ENCODE data around the gene ARL6IP1. TPM values are rescaled to one million over a fixed set of nuclear protein-coding genes. Genes with fewer than 3 reads are reported as not detected.

Gene ARL6IP1
- polyA plus RNA-seq, 1 of the 3 experiments (the other 2 are of a cell fraction), result 95.8 TPM

- no peaks in the 10 kb centered on the region for H3K4me1 ChIP-seq (ENCODE audit: control insufficient read depth in 1 of 2, insufficient read depth in 2 of 2, low read depth in 1 of 2, low read length in 1 of 2)
- DNase-seq, result no peak
- H3K9ac ChIP-seq, result no peak overlapping the region
- ChIA-PET CTCF (interaction anchor here (1.3 kb wide), 1 partner anchor 15 kb away, joined by 3 read pairs; no protein-coding TSS in a partner anchor), POLR2A (no interaction called here)
- H3K79me2 ChIP-seq (ENCODE audit: insufficient read depth), result no peaks in the 10 kb centered on the region
- no peak overlapping the region for H3K4me3 ChIP-seq (ENCODE audit: low read depth in 2 of 2, low read length in 1 of 2)
- H3K4me2 ChIP-seq, result no peak overlapping the region
- WGBS (ENCODE audit: low lambda C conversion rate), result 98% methylated on average over 4 of the region's 4 CpGs
- H3K27ac ChIP-seq (ENCODE audit: low read depth in 2 of 2, low read length in 1 of 2), result no peak overlapping the region
- TF ChIP-seq IRF3 (IDR thresholded peaks at IDR 0.05; ENCODE audit: low read depth, low read length) (no peak), POLR2AphosphoS5 (IDR thresholded peaks at IDR 0.05; ENCODE audit: low read depth, low read length) (no peak), FOXJ3 (CRISPR knock-in tag; IDR thresholded peaks at IDR 0.05) (no peak), RXRA (IDR thresholded peaks at IDR 0.05; ENCODE audit: borderline replicate concordance, low read depth) (no peak), RAD21 (IDR thresholded peaks at IDR 0.05; ENCODE audit: low read length) (no peak), YY1 (IDR thresholded peaks at IDR 0.05; ENCODE audit: low read depth) (no peak), REST (IDR thresholded peaks at IDR 0.05; ENCODE audit: low read depth, low read length) (no peak), GABPA (IDR thresholded peaks at IDR 0.05; ENCODE audit: low read depth) (no peak), TEAD4 (IDR thresholded peaks at IDR 0.05; ENCODE audit: borderline replicate concordance, insufficient read depth) (no peak), GATA2 (CRISPR knock-in tag; IDR thresholded peaks at IDR 0.05) (no peak), SMC3 (IDR thresholded peaks at IDR 0.05; ENCODE audit: low read depth, low read length) (no peak), TCF12 (IDR thresholded peaks at IDR 0.05) (no peak)
- peaks cover 46 to 47% of the 10 kb centered on the region in 2 experiments for H3K36me3 ChIP-seq (replicated peaks in 1 of 2; ENCODE audit: control insufficient read depth in 1 of 2, insufficient read depth in 2 of 2, low read length in 1 of 2)
- no peaks in the 10 kb centered on the region for H4K20me1 ChIP-seq (ENCODE audit: insufficient read depth)
- no peaks in the 10 kb centered on the region for H3K27me3 ChIP-seq (ENCODE audit: insufficient read depth)
- no peaks in the 10 kb centered on the region for H3K9me3 ChIP-seq
- H2AFZ ChIP-seq (ENCODE audit: low read depth), result no peak overlapping the region
- H3F3A ChIP-seq (replicated peaks; ENCODE audit: insufficient read depth), result peaks cover 3% of the 10 kb centered on the region
- H3K9me2 ChIP-seq, result no peaks in the 10 kb centered on the region
Observed at GRCh38 chr16:18827890-18828289, 26.5 kb upstream of the ARL6IP1 start.

- CTCF ChIA-PET, result interaction anchor here (0.6 to 1.3 kb wide), 3 partner anchors 14 to 1615 kb away, joined by 3 to 5 read pairs (median 3); no protein-coding TSS in a partner anchor
- no peak overlapping the region for H2AFZ ChIP-seq (ENCODE audit: low read depth)
Observed at GRCh38 chr16:18816286-18816685, 14.9 kb upstream of the ARL6IP1 start.

More at GRCh38 chr16:18816286-18816685, 14.9 kb upstream of the ARL6IP1 start:
- DNase-seq, result no peak
- POLR2A ChIA-PET, result interaction anchor here (0.6 to 2.0 kb wide), 2 partner anchors 15 to 26 kb away, joined by 4 to 5 read pairs; partner anchors contain the start of genes ARL6IP1 and RPS15A
- 80% methylated on average over 3 of the region's 3 CpGs for WGBS (ENCODE audit: low lambda C conversion rate)
- TF ChIP-seq USF1 (IDR thresholded peaks at IDR 0.05; ENCODE audit: borderline replicate concordance, low read depth) (no peak), YY1 (IDR thresholded peaks at IDR 0.05; ENCODE audit: low read depth) (no peak), TEAD4 (IDR thresholded peaks at IDR 0.05; ENCODE audit: borderline replicate concordance, insufficient read depth) (no peak), IRF3 (IDR thresholded peaks at IDR 0.05; ENCODE audit: low read depth, low read length) (no peak)
- Histone ChIP-seq H3K36me3 (replicated peaks in 1 of 2; ENCODE audit: control insufficient read depth in 1 of 2, insufficient read depth in 2 of 2, low read length in 1 of 2) (peaks cover 45 to 62% of the 10 kb centered on the region in 2 experiments), H3K27me3 (ENCODE audit: insufficient read depth) (no peaks in the 10 kb centered on the region), H3K9ac (no peak overlapping the region), H3K9me3 (no peaks in the 10 kb centered on the region), H3K4me2 (no peak overlapping the region), H3F3A (replicated peaks; ENCODE audit: insufficient read depth) (peaks cover 11% of the 10 kb centered on the region), H4K20me1 (ENCODE audit: insufficient read depth) (no peaks in the 10 kb centered on the region), H3K4me3 (ENCODE audit: low read depth in 2 of 2, low read length in 1 of 2) (no peak overlapping the region), H3K9me2 (no peaks in the 10 kb centered on the region), H3K4me1 (ENCODE audit: control insufficient read depth in 1 of 2, insufficient read depth in 2 of 2, low read depth in 1 of 2, low read length in 1 of 2) (no peaks in the 10 kb centered on the region), H3K79me2 (ENCODE audit: insufficient read depth) (no peaks in the 10 kb centered on the region), H3K27ac (ENCODE audit: low read depth in 2 of 2, low read length in 1 of 2) (no peak overlapping the region)
